ENCODE measurements around the gene ZNF638. TPM values are rescaled to one million over a fixed set of nuclear protein-coding genes. Genes with fewer than 3 reads are reported as not detected.
"Not testable (repeated sequence)": the region's sequence is repeated elsewhere in the genome, so short reads cannot be mapped to it uniquely, and the experiment has no call there.

Gene ZNF638, protein sequence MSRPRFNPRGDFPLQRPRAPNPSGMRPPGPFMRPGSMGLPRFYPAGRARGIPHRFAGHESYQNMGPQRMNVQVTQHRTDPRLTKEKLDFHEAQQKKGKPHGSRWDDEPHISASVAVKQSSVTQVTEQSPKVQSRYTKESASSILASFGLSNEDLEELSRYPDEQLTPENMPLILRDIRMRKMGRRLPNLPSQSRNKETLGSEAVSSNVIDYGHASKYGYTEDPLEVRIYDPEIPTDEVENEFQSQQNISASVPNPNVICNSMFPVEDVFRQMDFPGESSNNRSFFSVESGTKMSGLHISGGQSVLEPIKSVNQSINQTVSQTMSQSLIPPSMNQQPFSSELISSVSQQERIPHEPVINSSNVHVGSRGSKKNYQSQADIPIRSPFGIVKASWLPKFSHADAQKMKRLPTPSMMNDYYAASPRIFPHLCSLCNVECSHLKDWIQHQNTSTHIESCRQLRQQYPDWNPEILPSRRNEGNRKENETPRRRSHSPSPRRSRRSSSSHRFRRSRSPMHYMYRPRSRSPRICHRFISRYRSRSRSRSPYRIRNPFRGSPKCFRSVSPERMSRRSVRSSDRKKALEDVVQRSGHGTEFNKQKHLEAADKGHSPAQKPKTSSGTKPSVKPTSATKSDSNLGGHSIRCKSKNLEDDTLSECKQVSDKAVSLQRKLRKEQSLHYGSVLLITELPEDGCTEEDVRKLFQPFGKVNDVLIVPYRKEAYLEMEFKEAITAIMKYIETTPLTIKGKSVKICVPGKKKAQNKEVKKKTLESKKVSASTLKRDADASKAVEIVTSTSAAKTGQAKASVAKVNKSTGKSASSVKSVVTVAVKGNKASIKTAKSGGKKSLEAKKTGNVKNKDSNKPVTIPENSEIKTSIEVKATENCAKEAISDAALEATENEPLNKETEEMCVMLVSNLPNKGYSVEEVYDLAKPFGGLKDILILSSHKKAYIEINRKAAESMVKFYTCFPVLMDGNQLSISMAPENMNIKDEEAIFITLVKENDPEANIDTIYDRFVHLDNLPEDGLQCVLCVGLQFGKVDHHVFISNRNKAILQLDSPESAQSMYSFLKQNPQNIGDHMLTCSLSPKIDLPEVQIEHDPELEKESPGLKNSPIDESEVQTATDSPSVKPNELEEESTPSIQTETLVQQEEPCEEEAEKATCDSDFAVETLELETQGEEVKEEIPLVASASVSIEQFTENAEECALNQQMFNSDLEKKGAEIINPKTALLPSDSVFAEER (N-terminal part only)
- total RNA-seq: 52.0 TPM

DNA sequence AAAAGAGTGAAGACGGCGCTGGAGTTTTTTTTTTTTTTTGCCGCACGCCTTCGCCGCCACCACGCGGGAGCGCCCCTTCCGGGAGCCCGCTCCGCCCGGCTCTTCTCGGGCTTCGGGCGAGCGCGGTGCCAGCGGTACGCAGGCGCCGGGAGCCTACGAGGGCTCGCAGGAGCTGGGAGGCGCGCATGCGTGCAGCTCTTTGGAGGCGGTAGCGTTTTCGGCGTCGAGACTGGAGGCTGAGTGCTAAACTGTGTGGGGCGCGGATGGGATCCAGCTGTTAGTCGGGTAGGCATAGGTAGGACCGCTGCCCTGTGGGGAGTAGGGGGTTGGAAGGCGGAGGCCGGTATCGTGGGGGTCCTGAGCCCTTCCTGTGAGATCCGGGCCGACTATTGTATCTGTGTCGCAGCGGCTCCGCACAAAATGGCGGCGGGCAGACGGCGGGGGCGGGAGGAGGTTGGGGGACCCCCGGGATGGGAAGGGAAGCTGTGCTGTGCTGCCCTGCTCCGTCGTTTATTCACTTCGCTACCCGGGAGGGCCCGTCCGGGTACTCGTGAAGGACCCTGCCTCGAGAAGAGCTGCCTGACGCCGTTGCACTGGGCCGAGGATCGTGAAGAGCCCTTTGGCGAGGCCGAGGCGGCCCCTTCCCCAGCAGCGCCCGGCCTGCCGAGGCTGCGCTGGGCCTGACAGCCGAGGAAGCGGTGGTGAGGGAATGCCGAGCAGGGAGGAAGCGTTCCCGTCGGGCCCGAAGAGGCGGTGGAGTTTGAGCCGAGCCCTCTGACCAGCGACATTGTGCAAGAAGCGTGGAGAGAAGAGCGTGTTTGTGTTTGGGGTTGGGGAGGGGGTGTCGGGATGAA is at the start of gene ZNF638:
Gene ZNF638, plus strand, starts transcription at position 202 of the 854 bp plus-strand sequence. CDS start 17,173 bp downstream, outside the sequence.
- peak; percentile 99 for ATAC-seq

DNA sequence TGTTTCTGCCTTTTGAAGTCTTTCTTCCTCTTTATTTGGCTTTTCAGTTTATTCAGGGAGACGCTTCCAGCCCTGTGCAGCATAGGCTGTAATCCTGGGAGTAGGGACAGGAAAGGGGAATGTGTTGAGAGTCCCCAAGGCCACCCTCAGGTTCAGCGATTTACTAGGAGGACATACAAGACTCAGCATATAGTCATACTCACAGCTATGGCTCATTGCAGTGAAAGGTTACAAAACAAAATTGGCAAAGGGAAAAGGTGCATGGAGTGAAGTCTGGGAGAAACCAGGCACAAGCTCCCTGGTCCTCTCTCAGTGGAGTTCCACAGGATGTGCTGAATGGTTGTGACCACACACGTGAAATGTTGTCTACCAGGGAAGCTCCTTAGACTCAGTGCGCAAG is 49.6 kb upstream of the ZNF638 start:
- no peak for ATAC-seq

DNA sequence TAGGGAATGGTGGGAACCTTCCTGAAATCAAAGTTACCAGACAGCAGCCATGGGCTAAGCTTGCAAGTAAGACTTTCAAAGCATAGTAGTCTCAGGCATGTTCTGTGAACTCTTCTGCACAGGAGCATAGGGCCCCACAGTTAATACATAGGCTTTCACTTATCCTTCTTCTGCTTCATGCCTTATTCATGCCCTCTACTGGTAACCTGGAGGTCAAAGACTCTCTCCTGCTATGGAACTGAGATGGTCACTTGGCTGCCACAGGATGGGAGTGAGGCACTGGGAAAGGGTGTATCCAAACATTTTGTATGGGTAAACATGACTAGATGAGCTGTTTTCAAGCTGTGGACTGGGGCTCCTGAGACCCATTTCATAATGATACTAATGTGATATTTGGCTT is 49.1 kb upstream of the ZNF638 start:
- peak; percentile 51 for ATAC-seq

DNA sequence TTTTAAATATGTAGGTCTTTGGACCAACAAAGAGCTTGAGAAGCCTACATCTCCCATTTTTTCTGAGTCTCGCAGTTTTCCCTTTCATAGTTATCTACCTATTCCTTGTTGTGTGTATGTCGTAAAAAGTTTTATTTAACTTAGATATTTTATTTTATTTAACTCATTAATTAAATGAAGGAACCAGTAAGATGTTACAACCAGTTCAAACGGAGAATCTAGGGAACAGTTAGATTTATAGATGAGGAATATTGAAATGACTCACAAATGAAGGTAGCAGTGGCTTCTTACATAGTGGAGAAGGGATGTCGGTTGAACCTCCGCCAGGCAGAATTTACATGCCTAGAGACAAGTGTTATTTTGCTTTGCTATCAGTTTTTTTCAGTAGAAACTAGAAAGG is 48.5 kb upstream of the ZNF638 start:
- ATAC-seq: no peak

DNA sequence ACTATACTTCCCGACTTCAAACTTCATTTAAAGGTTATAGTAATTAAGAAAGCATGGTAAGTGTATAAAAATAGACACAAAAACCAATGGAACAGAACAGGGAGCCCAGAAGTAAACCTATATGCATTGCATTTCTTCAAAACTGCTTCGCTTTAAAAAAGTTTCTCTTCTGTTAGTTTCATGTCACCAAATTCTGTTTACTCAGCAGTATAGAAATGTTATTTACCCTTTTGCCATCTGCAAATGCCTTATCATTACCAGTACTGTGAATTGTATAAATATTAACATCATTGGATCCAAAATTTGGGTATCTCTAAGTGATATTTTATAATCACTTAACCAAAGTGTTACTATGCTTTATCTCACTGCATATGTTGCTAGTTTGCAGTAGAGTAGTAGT is 45.9 kb upstream of the ZNF638 start:
- ATAC-seq: no peak

DNA sequence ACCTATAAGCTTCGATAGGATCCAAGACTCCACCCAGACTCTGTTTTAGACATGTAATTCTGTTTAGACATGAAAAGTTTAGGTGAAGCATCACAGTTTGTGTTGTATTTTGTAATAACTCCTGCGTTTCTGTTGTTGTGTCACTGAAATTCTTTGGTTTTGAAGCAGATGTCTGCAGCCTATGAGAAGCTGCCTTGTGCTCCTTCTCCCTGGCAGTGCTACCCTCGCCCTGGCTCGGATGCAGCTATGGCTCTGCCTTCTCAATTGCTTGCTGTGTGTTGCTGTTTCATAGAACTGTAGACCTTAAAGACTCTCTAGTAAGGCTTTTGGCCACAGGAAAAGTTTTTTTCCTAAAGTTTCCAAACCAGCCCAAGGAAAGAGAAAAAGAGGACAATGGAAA is 40.2 kb upstream of the ZNF638 start:
- ATAC-seq: no peak

DNA sequence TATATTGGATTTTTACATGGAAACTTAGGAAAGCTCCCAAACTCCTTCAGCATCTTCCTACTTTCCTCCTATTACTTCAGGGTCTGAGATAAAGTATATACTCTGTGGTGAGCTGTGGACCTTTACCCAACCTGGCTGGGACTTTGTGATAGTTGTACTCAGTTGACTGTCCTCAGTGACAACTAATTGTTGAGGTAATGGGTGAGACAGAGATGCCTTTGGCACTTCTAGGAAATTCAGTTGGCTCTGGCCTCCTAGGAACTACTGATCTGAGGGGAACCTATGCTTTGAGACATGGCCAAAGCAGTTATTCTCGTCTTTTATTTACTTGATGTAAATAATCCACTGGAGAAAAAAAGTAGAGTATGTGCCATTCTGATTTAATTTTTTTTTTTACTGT is 39.4 kb upstream of the ZNF638 start:
- ATAC-seq: no peak

DNA sequence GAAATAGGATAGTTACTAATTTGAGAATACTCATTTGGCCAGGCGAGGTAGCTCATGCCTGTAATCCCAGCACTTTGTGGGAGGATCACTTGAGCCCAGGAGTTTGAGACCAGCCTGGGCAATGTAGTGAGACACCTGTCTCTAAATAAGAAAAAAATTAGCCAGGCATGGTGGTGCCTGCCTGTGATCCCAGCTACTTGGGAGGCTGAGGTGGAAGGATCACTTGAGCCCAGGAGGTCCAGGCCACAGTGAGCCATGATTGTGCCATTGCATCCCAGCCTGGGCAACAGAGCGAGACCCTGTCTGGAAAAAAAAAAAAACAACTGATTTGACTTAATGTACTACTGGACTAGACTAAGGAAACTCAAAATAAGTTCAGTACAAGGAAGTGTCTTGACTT is 32.7 kb upstream of the ZNF638 start:
- ATAC-seq: no peak

DNA sequence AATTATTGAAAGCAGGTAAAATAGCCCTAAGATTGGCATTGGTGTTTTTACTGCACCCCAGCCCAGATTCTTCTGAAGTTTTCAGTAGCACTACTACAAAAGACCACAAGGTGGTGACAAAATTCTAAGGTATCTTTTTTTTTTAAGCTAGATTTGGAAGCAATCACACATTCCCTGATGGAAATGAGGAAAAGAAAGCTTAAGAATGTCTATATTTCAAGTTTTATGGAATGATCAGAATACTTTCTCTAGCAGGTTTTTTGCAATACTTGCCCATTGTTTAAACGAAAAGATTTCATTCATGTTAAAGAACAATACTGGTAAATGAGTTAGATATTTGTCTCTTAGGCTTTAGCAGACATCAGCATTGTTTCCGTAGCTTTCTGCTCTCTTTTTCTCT is 32.1 kb upstream of the ZNF638 start:
- ATAC-seq: no peak

DNA sequence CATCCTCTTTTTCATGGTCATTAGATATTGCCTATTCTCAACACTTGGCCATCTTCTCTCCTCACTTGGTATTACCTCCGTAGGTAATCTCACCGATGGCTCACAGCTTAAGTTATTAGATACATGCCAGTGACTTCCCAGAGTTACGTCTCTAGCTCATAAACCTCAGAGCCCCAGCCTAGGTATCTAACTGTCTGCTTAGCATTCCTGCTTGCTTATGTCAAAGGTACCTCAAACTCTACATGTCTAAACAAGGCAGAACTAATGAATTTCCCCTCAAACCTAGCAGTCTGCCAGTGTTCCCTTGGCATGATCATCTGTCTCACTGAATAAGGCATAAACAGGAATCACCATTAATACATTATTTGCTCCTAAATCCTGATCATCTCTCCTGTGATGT is 27.7 kb upstream of the ZNF638 start:
- ATAC-seq: peak; percentile 39

DNA sequence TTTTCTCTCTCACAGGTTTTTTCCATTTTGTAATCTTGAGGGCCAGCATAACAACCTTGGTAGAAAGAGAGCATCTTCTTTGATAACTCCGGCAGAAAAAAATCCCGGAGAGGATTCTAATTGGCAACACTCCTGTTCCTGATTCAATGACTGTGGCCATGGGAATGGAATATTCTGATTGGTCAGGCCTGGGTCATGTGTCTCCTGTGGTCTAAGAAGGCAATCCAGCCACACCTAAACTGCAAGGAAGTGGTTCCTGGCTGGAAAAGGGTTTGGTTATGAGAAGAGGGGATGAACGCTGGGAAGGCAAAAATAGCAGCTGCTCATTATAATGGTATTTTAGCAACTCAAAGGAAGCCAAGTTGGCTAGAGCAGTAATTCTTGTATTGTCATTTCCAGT is 24.8 kb upstream of the ZNF638 start:
- ATAC-seq: no peak

DNA sequence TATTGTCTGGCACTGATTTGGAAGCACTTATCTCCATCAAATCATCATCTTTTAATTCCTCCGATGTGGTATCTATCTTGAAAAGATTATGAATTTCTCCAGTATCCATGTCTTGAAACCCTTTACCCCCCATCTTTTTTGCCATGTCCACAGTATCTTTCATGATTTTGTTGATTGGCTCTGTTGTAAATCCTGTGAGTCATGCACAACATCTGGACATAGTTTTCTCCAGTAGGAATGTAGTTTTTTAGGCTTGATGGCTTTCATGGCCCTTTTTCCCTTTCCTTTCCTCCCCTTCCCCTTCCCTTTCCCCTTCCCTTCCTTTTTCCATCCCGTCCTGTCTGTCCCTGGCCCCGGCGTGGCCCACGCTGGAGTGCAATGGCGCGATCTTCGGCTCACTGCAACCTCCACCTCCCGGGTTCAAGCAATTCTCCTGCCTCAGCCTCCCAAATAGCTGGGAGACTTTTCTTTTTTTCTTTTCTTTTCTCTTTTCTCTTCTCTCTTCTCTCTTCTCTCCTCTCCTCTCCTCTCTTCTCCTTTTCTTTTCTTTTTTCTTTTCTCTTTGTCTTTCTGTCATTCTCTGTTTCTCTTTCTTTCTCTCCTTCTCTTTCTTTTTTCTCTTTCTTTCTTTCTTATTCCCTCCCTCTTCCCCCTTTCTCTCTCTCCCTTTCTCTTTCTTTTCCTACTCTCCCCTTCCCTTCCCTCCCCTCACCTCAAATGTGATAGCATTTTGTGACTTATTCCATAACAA is 18.4 kb upstream of the ZNF638 start:
- ATAC-seq: no peak

DNA sequence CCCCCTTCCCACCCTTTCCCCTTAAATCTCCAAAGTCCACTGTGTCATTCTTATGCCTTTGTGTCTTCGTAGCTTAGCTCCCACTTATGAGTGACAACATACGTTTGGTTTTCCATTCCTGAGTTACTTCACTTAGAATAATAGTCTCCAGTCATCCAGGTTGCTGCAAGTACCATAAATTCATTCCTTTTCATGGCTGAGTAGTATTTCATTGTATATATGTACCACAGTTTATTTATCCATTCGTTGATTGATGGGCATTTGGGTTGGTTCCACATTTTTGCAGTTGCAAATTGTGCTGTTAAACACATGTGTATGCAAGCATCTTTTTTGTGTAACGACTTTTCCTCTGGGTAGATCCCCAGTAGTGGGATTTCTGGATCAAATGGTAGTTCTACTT is 14.5 kb upstream of the ZNF638 start:
- no peak for ATAC-seq

DNA sequence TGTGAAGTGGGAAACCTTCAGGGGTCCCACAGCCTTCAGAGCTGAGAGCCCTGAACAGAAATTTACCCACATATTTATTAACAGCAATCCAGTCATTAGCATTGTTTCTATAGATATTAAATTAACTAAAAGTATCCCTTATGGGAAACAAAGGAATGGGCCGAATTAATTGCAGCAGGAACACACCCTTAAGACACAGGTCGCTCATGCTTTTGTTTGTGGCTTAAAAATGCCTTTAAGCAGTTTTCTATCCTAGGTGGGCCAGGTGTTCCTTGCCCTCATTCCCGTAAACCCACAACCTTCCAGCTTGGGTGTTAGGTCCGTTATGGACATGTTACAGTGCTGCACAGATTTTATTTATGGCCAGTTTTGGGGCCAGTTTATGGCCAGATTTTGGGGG is 13.7 kb upstream of the ZNF638 start:
- not testable (repeated sequence) for ATAC-seq

DNA sequence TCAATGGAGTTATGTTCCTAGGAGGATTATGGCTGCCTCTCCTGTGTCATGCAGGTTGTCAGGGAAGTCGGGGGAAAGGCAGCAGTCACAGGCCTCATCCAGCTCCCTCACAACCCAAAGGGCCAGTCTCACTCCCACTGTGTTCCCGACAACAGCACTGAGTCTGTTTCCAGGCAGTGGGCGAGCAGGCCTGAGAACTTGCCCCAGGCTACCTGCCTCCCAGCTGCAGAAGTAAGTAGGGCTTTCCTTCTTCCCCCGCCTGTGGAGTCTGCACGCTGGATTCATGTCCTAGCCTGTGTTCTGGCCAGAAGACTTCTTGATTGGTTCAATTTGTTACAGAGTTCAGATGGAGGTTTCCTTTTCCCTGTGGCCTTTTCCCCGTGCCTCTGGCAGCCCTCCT is 8.2 kb upstream of the ZNF638 start:
- no peak for ATAC-seq

DNA sequence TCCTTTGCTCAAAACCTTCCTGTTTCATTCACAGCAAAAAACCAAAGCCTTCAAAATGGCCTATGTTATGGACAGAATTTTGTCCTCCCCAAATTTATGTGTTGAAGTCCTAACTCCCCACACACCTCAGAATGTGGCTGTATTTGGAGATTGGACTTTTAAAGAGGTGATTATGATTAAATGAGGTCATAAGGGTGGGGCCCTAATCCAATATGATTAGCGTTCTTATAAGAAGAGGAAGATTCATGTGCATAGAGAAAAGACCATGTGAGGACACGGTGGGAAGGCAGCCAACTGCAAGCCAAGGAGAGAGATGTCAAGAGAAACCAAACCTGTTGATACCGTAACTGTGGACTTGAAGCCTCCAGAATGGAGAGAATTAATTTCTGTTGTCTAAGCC is 4.6 kb upstream of the ZNF638 start:
- ATAC-seq: peak; percentile 12

DNA sequence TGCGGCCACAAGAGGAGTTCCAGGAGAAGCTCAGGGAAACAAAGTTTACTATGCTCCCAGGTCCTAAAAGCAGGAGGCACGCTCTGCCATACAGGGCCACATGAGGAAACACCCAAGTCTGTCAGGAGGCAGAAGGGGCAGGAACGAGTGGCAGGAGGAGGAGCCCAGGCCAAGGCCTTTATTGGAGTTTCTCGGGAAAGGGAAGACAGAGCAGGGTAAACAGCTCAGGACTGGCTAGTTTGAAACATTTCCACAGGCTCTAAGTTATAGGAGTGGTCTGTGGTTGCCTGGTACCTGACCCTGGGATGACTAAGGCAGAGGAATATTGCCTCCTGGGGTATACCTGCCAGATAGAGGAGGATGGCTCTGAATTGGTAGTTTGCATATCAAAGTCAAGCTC is 3.7 kb upstream of the ZNF638 start:
- ATAC-seq: no peak

DNA sequence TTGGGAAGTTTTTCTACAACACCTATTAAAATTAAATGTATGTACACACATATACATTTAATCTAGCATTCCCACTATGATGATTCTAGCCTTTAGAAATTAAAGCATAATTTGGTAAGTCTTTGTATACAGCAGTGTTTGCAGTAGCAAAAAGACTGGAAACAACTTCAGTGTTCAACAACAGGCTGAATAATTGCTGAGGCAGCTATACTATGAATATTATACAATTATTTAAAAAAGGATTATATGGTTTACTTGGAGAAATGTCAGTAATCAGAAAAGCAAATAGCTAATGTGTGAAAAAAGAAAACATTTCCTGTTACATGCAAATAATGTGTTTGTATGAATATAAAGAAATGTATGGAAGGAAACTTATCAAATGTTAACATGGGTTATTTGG is 1.4 kb upstream of the ZNF638 start:
- ATAC-seq: no peak

DNA sequence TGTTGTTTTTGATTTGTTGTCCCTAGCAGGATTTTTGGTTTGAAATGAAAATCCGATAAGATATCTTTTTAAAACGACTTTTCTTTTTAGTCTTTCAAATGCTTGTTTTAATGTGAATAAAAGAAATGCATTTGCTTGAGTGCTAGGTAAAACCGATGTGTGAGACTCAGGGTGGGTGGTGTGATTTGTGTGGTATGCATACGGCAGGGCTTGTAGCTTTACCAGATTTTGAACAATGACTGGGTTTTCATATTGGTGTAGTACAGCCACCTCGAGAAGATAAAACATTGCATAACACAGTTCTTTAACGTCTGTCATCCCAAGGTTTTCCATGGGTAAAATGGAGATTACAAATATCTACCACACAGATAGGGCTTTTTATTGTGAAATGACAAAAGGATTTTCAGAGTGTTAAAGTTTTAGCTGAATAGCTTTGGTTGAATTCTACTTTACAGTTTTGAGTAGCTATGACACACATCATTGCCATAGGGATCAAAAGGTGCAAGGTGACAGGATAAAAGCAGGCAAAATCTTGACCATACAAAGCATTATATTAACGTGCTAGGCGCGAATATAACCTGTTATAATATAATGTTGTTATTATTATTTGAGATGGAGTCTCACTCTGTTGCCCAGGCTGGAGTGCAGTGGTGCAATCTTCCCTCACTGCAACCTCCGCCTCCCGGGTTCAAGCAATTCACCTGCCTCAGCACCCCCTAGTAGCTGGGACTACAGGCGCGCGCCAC is 824 bp upstream of the ZNF638 start:
- ATAC-seq: no peak

DNA sequence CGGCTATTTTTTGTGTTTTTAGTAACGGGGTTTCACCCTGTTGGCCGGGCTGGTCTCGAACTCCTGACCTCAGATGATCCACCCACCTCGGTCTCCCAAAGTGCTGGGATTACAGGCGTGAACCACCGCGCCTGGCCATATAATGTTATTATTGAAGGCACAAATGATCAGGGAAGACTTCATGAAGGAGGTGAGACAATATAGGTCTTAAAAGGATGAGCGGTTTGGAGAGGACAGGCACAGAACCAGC is 326 bp upstream of the ZNF638 start:
- ATAC-seq: not testable (repeated sequence)

DNA sequence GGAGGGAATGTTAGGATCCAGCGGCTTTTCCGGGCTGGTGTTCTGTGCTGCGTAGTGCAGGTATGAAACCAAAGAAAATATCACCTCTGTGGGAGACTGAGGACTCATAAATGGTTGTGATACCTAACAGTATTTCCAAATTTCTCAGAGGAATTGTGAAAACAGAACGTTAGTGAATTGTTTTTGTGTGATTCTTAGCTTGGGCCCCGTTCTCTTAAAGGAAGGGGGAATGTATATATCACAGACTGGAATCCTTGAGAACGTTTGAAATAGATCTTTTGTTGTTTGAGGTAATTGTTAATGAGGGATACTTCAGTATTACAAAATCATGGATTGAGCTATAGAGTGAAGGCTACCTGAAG is 834 bp downstream of the ZNF638 start:
- no peak for ATAC-seq
